CD8-positive, alpha-beta memory T cell (primary cell): ENCODE measurements around the gene TMEM176A. TPM values are rescaled to one million over a fixed set of nuclear protein-coding genes. Genes with fewer than 3 reads are reported as not detected.
"Not testable (repeated sequence)": the region's sequence is repeated elsewhere in the genome, so short reads cannot be mapped to it uniquely, and the experiment has no call there.

Experiments
- CTCF ChIA-PET: fragments of 350-600 bp; sonication (Branson Sonifier 250); formaldehyde crosslinking; loops from one replicate; lab custom pipeline; 2021; ENCODE audit warnings: antibody characterized with exemption; lab: Charles Lee
- POLR2A ChIA-PET: fragments of 350-600 bp; sonication (Branson Sonifier 250); formaldehyde crosslinking; loops from one replicate; lab custom pipeline; 2021; ENCODE audit warnings: antibody characterized with exemption; lab: Charles Lee
- DNase-seq, 5 donors: peaks; one replicate each; pipeline versions ENCODE4 v3.0.0 to v3.0.0-alpha.2; 2020 to 2022; ENCODE audit warnings: mixed read lengths in 1 of 5
- H3K27ac ChIP-seq: one replicate; pipeline ENCODE4 v1.7.0; 2013; ENCODE audit warnings: low read depth, mild to moderate bottlenecking, low read length, moderate library complexity
- H3K27me3 ChIP-seq: 2 replicates; pipeline ENCODE4 v1.7.0; 2013; ENCODE audit warnings: low read length, mild to moderate bottlenecking; ENCODE audit not compliant: insufficient read depth, poor library complexity, severe bottlenecking
- H3K36me3 ChIP-seq: 2 replicates; pipeline ENCODE4 v1.7.0; 2013; ENCODE audit warnings: mild to moderate bottlenecking, low read length, moderate library complexity; ENCODE audit not compliant: insufficient read depth
- H3K4me1 ChIP-seq: 2 replicates; pipeline ENCODE4 v1.7.0; 2013; ENCODE audit warnings: mild to moderate bottlenecking, low read length, moderate library complexity; ENCODE audit not compliant: insufficient read depth
- H3K4me3 ChIP-seq: 2 replicates; pipeline ENCODE4 v1.7.0; 2013; ENCODE audit warnings: mild to moderate bottlenecking, low read length
- H3K9me3 ChIP-seq: 2 replicates; pipeline ENCODE4 v1.7.0; 2013; ENCODE audit warnings: mild to moderate bottlenecking, low read length
- H3K27ac Mint-ChIP-seq, 8 donors: one replicate each; pipeline ENCODE4 v1.8.0; 2020 to 2021; ENCODE audit warnings: mixed read lengths in 8 of 8, mild to moderate bottlenecking in 6 of 8, inconsistent platforms in 3 of 8, moderate library complexity in 3 of 8
- H3K27me3 Mint-ChIP-seq, 2 donors: one replicate each; pipeline ENCODE4 v1.8.0; 2020 to 2021; ENCODE audit warnings: mixed read lengths in 2 of 2, mild to moderate bottlenecking in 1 of 2, moderate library complexity in 1 of 2
- H3K36me3 Mint-ChIP-seq, 3 donors: one replicate each; pipeline ENCODE4 v1.8.0; 2020 to 2021; ENCODE audit warnings: mixed read lengths in 3 of 3, inconsistent platforms in 1 of 3, mild to moderate bottlenecking in 1 of 3
- H3K4me1 Mint-ChIP-seq, 3 donors: one replicate each; pipeline ENCODE4 v1.8.0; 2020 to 2021; ENCODE audit warnings: mixed read lengths in 3 of 3, inconsistent platforms in 1 of 3, mild to moderate bottlenecking in 1 of 3
- H3K4me3 Mint-ChIP-seq, 7 donors: one replicate each; pipeline ENCODE4 v1.8.0; 2020 to 2021; ENCODE audit warnings: mixed read lengths in 7 of 7, mild to moderate bottlenecking in 6 of 7, moderate library complexity in 4 of 7, inconsistent platforms in 2 of 7
- H3K9me3 Mint-ChIP-seq, 5 donors: one replicate each; pipeline ENCODE4 v1.8.0; 2020 to 2022; ENCODE audit warnings: mixed read lengths in 5 of 5, mild to moderate bottlenecking in 3 of 5, moderate library complexity in 2 of 5, inconsistent platforms in 1 of 5
- polyA plus RNA-seq: library from polyadenylated mRNA; unstranded; fragments of 300-500 nt; fragmentation: Illumina TruSeq; gene quantifications from one replicate; pipeline ENCODE4 v1.2.3, GENCODE V29; 2021
- total RNA-seq, 2 experiments: library from RNA; stranded (reverse); gene quantifications; one replicate each; pipeline ENCODE4 v1.2.3, GENCODE V29; 2021

TMEM176A gene
- total and polyA plus RNA-seq, 3 experiments from 2014 or later = 0.26 TPM; not detected in 2

DNA sequence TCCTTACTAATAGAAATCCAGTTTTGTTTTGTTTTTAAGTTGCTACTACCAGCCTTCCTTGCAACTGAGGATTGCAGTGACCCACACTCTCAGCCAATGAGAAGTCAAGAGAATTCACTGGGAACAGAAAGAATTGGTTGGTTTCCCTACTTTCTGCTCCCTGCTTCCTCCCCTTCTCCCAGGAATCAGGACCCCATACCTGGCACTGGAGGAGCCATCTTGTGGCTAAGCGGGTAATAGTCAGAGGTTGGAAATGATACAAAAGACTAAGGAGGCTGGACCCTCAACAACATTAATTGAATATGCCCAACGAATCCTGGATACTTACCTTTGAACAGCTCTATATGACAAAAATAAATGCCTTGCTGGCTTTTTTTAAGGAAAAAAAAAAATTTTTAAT, 6.3 kb downstream of the TMEM176A start:
- H3K27me3 ChIP-seq = peaks cover 14% of the 10 kb centered on the region
- Mint-ChIP-seq H3K36me3 (peaks cover 0 to 32% (median 0%) of the 10 kb centered on the region in 3 donors), H3K27ac (no peak overlapping the region), H3K9me3 (peaks cover 7 to 22% (median 18%) of the 10 kb centered on the region in 5 donors), H3K27me3 (peaks cover 54 to 93% of the 10 kb centered on the region in 2 donors), H3K4me3 (no peak overlapping the region), H3K4me1 (peaks cover 0 to 6% (median 1%) of the 10 kb centered on the region in 3 donors)
- ChIA-PET POLR2A (no interaction called here), CTCF (no interaction called here)
- no peak for DNase-seq
- H3K9me3 ChIP-seq = peaks cover 6% of the 10 kb centered on the region
- no peaks in the 10 kb centered on the region for H3K36me3 ChIP-seq
- H3K4me3 ChIP-seq = no peak overlapping the region
- no peak overlapping the region for H3K27ac ChIP-seq
- no peaks in the 10 kb centered on the region for H3K4me1 ChIP-seq

DNA sequence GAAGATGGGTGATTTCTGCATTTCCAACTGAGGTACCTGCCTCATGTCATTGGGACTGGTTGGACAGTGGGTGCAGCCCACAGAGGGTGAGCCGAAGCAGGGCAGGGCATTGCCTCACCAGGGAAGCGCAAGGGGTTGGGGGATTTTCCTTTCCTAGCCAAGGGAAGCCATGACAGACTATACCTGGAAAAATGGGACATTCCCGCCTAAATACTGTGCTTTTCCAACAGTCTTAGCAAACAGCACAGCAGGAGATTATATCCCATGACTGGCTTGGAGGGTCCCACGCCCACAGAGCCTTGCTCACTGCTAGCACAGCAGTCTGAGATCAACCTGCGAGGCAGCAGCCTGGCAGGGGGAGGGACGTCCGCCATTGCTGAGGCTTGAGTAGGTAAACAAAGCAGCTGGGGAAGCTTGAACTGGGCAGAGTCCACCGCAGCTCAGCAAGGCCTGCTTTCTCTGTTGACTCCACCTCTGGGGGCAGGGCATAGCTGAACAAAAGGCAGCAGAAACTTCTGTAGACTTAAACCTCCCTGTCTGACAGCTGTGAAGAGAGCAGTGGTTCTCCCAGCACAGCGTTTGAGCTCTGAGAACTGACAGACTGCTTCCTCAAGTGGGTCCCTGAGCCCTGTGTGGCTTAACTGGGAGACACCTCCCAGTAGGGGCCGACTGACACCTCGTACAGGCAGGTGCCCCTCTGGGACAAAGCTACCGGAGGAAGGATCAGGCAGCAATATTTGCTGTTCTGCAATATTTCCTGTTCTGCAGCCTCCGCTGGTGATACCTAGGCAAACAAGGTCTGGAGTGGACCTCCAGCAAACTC, 7.3 kb downstream of the TMEM176A start:
- peaks cover 0 to 27% (median 0%) of the 10 kb centered on the region in 3 donors for H3K36me3 Mint-ChIP-seq

DNA sequence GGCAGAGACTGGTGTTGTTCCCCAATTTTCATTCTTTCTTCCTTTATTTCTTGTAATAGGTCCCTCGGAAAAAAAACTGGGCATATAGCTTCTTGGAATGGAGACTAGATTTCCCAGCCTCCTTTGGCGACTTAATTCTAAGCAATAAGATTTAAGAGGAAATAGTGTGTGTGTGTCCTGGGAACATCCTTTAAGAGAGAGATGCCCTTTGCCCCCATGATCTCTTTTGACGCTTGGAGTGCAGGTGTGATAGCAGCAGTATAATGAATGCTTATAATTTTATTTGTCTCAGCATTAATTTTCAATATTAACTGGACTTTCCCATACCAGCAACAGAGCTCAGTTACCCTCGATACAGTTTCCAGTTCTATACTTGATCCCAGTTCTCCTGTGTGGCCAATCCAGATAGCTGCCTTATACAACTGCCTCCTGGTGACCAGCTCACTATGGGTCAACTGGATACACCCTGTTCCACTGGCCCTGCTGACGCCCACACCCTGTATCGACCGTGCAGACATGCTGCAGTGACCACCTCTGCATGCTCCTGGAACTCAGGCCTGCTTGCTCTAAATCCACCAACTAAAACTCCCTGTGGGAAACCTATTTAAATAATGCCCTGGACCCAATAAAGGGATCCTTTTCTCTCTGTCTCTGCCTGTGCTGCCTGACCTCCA, 13.9 kb downstream of the TMEM176A start:
- H3K4me1 ChIP-seq = no peaks in the 10 kb centered on the region
- H3K36me3 ChIP-seq = no peaks in the 10 kb centered on the region
- no peaks in the 10 kb centered on the region for H3K9me3 ChIP-seq
- peaks cover 8% of the 10 kb centered on the region for H3K27me3 ChIP-seq
- CTCF ChIA-PET = no interaction called here
- peaks cover 0 to 9% (median 4%) of the 10 kb centered on the region in 3 donors for H3K36me3 Mint-ChIP-seq
- H3K4me1 Mint-ChIP-seq = no peaks in the 10 kb centered on the region
- peaks cover 8 to 17% (median 10%) of the 10 kb centered on the region in 5 donors for H3K9me3 Mint-ChIP-seq
- DNase-seq = no peak
- no peak overlapping the region for H3K27ac ChIP-seq
- H3K27ac Mint-ChIP-seq = no peak overlapping the region
- peaks cover 19 to 80% of the 10 kb centered on the region in 2 donors for H3K27me3 Mint-ChIP-seq
- no peak overlapping the region for H3K4me3 Mint-ChIP-seq
- H3K4me3 ChIP-seq = no peak overlapping the region
- POLR2A ChIA-PET = no interaction called here

More for the DNA sequence above, 7.3 kb downstream of the TMEM176A start:
- H3K4me3 ChIP-seq, POLR2A ChIA-PET, H3K4me1 ChIP-seq, H3K27me3 ChIP-seq, DNase-seq, H3K9me3 ChIP-seq, H3K36me3 ChIP-seq, H3K27ac Mint-ChIP-seq, H3K4me1 Mint-ChIP-seq, H3K4me3 Mint-ChIP-seq, H3K27ac ChIP-seq: not testable (repeated sequence)
- CTCF ChIA-PET = interaction anchor here (0.8 kb wide), 1 partner anchor 9 kb away, joined by 3 read pairs; no protein-coding TSS in a partner anchor
- Mint-ChIP-seq H3K27me3 (peaks cover 50 to 93% of the 10 kb centered on the region in 2 donors), H3K9me3 (peaks cover 7 to 22% (median 18%) of the 10 kb centered on the region in 5 donors)

DNA sequence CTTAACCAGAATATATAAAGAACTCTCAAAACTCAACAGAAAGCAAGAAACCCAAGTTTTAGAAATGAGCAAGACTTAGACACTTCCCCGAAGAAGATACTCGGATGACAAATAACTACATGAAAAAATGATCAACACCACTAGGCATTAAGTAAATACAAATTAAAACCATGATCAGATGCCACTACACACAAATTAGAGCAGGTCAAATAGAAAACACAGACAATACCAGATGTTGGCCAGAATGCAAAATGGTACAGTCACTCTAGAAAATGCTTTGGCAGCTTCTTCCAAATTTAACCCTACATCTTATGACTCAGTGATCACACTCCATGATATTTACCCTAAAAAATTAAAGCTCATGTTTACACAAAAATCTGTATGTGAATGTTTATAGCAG, 18.4 kb downstream of the TMEM176A start:
- H3K36me3 Mint-ChIP-seq = peaks cover 0 to 9% (median 4%) of the 10 kb centered on the region in 3 donors
- no peak overlapping the region for H3K4me3 Mint-ChIP-seq
- no peaks in the 10 kb centered on the region for H3K4me1 ChIP-seq
- no peak overlapping the region for H3K27ac ChIP-seq
- H3K9me3 Mint-ChIP-seq = peaks cover 6 to 22% (median 15%) of the 10 kb centered on the region in 5 donors
- H3K27me3 ChIP-seq = peaks cover 8% of the 10 kb centered on the region
- H3K27me3 Mint-ChIP-seq = peaks cover 19 to 57% of the 10 kb centered on the region in 2 donors
- H3K36me3 ChIP-seq = no peaks in the 10 kb centered on the region
- H3K9me3 ChIP-seq = no peaks in the 10 kb centered on the region
- H3K4me1 Mint-ChIP-seq = no peaks in the 10 kb centered on the region
- CTCF ChIA-PET = no interaction called here
- DNase-seq = no peak
- POLR2A ChIA-PET = no interaction called here
- H3K27ac Mint-ChIP-seq = no peak overlapping the region
- H3K4me3 ChIP-seq = no peak overlapping the region

DNA sequence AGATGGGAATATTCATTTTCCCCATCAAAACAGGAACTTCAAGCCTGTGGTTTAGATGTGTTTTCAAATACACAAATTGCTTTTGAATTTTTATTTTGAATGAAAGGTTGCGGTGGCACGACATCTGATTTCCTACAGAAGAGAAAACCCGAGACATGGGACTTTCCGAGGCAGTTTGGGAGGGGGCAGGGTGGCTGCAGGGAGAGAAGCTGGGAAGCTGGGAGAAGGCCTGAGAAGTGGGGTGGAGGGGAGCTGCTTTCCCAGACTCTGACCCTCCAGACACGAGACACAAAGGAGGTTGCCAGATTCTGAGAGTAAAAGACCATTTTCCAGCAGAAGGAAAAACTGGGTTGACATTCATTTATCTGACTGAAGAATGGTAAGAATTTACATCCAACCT, 19.6 kb downstream of the TMEM176A start:
- no peaks in the 10 kb centered on the region for H3K4me1 ChIP-seq
- H3K27me3 Mint-ChIP-seq = peaks cover 15 to 46% of the 10 kb centered on the region in 2 donors
- CTCF ChIA-PET = no interaction called here
- H3K36me3 Mint-ChIP-seq = peaks cover 0 to 6% (median 4%) of the 10 kb centered on the region in 3 donors
- peaks cover 4 to 19% (median 15%) of the 10 kb centered on the region in 5 donors for H3K9me3 Mint-ChIP-seq
- no peaks in the 10 kb centered on the region for H3K9me3 ChIP-seq
- H3K27ac ChIP-seq = no peak overlapping the region
- no peak overlapping the region for H3K4me3 ChIP-seq
- H3K27ac Mint-ChIP-seq = no peak overlapping the region
- no peaks in the 10 kb centered on the region for H3K36me3 ChIP-seq
- peaks cover 8% of the 10 kb centered on the region for H3K27me3 ChIP-seq
- POLR2A ChIA-PET = no interaction called here
- no peak overlapping the region for H3K4me3 Mint-ChIP-seq
- no peak for DNase-seq
- no peaks in the 10 kb centered on the region for H3K4me1 Mint-ChIP-seq

DNA sequence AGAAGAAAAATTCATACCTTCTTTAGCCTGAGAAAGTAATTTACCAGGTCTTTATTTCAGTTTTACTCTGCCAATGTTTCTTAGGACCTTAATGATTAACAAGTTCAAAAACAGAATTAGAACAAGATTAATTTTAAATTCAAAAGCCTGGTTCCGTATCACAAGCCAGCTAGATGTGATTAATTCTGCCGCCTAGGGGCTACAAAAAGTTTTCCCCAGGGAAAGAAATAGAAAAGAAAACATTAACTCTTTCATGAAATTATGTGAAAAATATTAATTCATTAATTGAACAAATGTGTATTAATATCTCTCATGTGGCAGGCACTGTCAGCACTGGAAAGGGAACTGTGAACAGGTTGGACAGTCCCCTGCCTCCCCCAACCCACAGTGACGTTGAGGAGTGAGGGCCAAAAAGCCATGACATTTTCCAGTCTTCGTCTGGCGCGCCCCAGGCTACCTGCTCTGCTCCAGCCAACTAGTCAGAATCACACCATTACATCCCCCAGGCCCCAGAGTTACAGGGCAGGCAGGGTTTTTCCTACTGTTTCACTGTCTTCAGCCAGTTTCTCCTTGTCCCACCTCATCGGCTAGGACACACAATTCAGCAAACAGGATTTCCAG, 20.1 kb downstream of the TMEM176A start:
- Histone ChIP-seq H3K9me3 (no peaks in the 10 kb centered on the region), H3K36me3 (no peaks in the 10 kb centered on the region), H3K27ac (no peak overlapping the region), H3K4me3 (no peak overlapping the region), H3K4me1 (no peaks in the 10 kb centered on the region), H3K27me3 (peaks cover 6% of the 10 kb centered on the region)
- CTCF ChIA-PET = no interaction called here
- Mint-ChIP-seq H3K27me3 (peaks cover 20 to 47% of the 10 kb centered on the region in 2 donors), H3K4me1 (no peaks in the 10 kb centered on the region), H3K36me3 (peaks cover 0 to 4% (median 3%) of the 10 kb centered on the region in 3 donors), H3K9me3 (peaks cover 4 to 16% (median 12%) of the 10 kb centered on the region in 5 donors), H3K27ac (no peak overlapping the region), H3K4me3 (no peak overlapping the region)
- POLR2A ChIA-PET = no interaction called here
- no peak for DNase-seq

DNA sequence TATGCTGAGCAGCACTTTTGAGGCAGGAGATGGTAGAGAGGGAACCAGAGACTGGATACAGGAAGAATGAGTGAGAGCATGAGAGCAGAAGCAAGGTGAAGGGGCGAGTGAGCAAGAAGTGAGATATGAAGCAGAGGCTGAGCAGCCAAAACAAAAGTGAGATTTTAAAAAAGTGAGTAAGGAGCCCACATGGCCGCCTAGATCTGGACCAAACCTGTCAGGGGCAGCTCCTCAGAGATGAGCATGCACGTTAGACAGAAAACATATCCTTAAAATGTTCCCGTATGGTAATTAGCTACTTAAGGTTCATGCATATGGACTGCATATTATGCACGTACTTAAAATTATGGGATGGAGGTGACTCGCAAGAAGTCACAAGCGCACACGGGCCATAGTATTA, 22.5 kb downstream of the TMEM176A start:
- Mint-ChIP-seq H3K9me3 (peaks cover 2 to 8% (median 4%) of the 10 kb centered on the region in 5 donors), H3K27me3 (peaks cover 25 to 44% of the 10 kb centered on the region in 2 donors), H3K4me1 (no peaks in the 10 kb centered on the region), H3K4me3 (no peak overlapping the region), H3K27ac (no peak overlapping the region), H3K36me3 (no peaks in the 10 kb centered on the region)
- no peaks in the 10 kb centered on the region for H3K4me1 ChIP-seq
- DNase-seq = no peak
- H3K27me3 ChIP-seq = no peaks in the 10 kb centered on the region
- no peaks in the 10 kb centered on the region for H3K9me3 ChIP-seq
- no peak overlapping the region for H3K4me3 ChIP-seq
- no peaks in the 10 kb centered on the region for H3K36me3 ChIP-seq
- no peak overlapping the region for H3K27ac ChIP-seq
- ChIA-PET CTCF (no interaction called here), POLR2A (no interaction called here)
